Endometrial microvascular endothelial cells (primary cell): ENCODE data around the gene CD302. TPM values are rescaled to one million over a fixed set of nuclear protein-coding genes. Genes with fewer than 3 reads are reported as not detected.
"Not testable (repeated sequence)": the region's sequence is repeated elsewhere in the genome, so short reads cannot be mapped to it uniquely, and the experiment has no call there.

Experiments used
- in situ Hi-C: cut with HindIII; loops from 2 replicates; pipeline ENCODE4 v1.10.0; 2017; ENCODE audit warnings: low sequenced_read_pairs, low pct_unique_long_range_greater_than_20kb; ENCODE audit errors: inconsistent ontology term
- total RNA-seq: library from RNA; depleted of rRNA; stranded (reverse); fragments of >200 nt; gene quantifications from one replicate; pipeline ENCODE4 v1.2.3, GENCODE V29; 2015; ENCODE audit errors: inconsistent ontology term

The CD302 gene
- total RNA-seq, 1 donor from 2014 or later: 5.1 TPM

DNA sequence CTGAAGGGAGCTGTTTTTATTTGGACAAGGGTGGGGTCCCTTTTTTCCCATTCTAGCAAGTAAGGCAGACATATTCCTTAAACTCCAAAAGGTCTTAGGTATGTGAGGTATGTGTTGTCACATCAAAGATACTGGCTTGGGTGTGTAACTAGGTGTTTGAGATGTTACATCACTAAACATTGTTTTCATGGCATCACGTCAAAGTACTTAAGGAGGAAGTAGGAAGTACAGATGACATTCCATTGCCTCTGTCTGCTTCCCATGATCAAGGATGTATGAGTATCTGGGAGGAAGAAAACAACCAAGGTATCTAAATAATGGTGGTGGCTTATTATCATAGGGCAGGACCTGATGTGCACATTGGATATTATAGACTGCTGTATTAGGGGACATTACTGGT, 39.3 kb downstream of the CD302 start:
- in situ Hi-C loops: no loop called here

DNA sequence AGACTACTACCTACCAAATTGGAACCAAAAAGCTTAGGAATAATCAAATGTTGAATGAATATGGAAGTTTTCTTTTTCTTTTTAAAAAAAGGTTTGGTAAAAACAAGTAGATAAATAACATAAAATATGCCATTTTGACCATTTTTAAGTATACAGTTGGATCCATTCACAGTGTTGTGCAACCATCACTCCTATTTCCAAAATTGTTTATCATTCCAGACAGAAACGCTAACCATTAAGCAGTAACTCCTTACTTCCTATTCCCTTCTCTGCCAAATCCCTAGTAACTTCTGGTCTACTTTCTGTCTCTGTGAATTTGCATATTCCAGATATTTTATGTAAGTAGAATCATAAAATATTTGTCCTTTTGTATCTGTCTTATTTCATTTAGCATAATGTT, 39.8 kb downstream of the CD302 start:
- in situ Hi-C loops: no loop called here

DNA sequence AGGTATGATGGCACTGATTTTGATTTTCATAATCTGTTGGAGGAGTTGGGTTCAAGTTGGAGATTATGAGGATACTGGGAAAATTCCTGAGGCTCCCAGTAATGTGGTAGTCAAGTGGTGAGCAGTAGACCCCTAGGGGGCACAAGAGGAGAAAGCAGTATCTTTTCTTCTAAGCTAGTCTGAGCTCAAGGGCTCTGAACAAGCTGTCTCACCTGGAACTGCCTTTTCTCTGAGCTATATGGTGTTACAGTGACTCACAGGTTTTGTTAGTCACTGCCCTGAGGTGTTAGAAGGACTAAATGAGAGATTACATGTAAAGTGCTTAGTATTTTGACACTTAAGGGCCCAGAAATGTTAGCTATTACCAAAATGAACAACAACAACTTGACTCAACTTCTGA, 42.2 kb downstream of the CD302 start:
- in situ Hi-C loops: no loop called here

DNA sequence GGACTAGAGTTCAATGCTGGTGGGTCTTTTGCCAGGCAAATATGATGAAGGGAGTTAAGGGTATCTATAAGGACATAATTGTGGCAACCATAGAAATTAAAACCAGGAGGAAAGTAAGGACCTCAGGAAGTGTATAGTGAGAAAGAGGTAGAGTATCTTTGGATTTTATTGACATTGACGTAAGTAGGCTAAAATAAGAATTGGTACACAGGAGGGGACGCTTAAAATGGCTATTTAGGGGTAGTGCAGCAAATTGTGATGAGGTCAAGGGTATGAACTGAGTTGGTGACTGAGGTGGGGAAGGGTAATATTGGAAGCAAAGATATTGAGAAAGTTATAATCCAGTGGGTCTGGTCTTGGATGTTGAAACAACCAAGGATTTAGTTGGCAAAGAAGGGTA, 43.0 kb downstream of the CD302 start:
- in situ Hi-C loops: no loop called here

DNA sequence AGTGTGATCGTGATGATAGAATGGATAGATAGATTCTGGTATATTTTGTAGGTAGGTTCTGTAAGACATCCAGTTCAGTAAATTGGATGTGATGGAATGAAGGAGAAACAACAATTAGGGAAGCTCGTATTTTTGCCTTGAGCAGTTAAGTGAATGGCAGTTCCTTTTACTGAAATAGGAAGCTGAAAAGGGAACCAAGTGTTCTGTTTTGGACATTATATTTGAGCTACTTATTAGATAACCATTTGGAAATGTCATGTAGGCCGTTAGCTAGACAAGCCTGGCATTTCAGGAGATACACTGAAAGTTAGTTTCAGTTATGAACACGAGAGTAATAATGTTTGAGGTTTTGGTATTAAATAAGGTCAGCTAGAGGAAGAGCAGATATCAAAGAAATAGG, 44.2 kb downstream of the CD302 start:
- in situ Hi-C loops: no loop called here

DNA sequence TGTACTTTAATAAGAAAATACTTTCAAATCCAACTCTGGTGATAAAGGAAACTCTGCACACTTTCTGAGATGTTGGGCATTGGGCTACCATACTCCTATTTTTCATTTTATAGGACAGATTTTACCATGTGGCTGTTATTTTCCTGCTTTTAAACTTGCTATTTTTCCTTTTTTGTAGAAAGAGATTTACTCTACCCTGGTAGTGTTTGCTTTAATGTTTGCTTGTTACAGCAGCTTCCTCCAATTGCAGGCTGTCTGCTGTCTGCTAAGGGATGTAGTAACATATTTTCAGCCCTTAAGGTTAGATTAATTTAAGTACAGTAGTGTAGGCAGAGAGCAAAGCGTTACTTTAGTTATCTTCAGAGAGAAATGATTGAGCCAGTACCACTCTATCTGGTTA, 47.1 kb downstream of the CD302 start:
- in situ Hi-C loops: no loop called here

DNA sequence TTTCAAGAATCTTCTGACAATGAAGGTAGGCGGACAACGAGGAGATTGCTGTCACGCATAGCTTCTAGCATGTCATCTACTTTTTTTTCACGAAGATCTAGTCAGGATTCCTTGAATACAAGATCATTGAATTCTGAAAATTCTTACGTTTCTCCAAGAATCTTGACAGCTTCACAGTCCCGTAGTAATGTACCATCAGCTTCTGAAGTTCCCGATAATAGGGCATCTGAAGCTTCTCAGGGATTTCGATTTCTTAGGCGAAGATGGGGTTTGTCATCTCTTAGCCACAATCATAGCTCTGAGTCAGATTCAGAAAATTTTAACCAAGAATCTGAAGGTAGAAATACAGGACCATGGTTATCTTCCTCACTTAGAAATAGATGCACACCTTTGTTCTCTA, 49.9 kb downstream of the CD302 start:
- in situ Hi-C loops: no loop called here

DNA sequence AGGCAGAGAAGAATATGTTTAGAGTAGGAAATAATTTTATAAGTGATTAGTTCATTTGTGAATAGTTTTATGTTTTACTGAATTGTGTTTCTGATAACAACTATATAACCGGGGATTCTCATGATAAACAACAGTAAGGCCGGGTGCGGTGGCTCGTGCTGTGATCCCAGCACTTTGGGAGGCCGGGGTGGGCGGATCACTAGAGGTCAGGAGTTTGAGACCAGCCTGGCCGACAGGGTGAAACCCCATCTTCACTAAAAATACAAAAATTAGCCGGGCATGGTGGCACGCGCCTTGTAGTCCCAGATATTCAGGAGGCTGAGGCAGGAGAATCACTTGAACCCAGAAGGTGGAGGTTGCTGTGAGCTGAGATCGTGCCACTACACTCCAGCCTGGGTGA, 52.8 kb downstream of the CD302 start:
- in situ Hi-C loops: not testable (repeated sequence)

DNA sequence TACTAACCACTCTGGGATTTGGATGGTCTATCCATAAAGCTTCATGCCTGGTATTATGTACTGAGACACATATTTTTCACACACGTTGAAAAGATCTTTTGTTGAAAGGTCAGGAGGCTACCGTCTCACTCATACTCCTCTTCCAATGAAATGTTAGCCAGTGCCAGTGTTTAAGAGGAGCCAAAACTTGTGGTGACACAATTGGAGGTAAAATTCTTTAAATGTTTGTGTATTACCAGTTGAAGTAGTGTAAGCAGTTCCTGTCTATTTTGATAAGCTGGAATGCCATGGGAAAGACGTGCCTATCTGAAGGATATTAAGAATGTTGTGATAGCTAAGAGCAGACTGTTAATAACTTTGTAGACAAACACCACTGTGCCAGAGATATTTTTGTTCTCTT, 53.6 kb downstream of the CD302 start:
- in situ Hi-C loops: no loop called here

DNA sequence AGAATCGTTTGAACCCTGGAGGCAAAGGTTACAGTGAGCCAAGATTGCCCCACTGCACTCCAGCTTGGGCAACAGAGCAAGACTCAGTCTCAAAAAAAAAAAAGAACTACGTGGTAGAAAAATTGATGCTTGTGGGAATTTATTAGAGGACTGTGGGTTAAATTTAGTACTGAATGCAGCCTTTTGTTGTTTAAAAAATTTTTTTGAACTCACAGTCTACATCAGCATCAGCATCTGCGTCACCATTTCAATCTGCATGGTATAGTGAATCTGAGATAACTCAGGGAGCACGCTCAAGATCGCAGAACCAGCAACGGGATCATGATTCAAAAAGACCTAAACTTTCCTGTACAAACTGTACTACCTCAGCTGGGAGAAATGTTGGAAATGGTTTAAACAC, 55.2 kb downstream of the CD302 start:
- in situ Hi-C loops: no loop called here

DNA sequence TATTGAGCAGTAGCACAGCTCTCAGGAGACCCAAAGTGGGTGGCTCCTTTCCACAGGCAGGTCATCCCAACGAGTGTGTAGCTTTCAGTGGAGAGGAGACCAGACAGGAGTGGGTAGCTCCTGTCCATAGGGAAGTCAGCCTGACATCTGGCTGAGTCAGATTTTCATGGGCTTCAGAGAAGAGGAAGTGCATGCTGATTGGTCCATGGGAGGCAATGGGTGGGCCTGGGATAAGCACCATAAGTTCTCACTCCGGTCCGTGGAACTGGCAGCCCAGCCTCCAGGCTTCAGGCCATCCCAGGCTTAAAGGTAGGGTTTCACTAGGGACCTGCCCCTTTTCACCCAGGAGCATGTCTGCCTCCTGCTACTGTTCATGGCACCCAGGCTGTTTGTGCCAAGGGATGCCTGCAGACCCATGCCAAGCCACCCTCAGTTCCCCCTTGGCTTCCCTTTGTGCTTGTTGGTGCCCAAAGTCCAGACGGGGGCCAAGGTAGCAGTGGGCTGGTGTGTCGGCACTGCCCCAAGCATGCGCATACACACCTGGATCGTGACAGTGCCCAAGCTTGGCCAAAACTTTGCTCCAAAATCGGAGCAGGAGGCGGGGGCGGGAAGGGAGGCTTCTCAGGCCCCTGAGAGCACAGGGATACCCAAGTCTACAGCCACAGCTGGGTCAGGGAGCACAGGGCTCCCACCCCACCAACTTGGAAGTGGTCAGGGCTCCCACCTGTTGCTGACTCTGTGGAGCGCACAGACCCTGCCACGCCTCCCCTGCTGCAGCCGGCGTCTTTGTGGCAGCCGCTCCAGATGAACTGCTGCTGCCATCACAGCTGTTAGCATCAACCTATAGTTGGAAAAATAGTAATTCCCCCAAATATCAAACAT, 59.3 kb downstream of the CD302 start:
- in situ Hi-C loops: no loop called here

DNA sequence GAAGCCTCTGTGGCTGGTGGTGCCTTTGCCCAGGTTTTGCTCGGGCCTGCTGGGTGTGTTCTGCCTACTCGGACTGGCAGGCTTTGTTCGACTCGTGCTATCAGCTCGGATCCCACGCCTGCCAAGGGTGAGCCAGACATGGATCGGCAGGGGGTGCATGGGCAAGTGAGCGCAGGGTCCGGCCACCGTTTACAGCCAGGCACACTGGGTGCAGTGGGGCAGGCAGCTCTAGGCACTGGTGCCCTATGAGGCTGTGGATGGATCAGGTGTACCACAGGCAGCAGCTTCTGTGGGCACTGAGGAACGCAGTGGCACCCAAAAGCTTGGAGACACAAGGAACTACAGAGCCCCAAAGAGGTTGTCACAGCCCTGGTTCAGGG, 60.1 kb downstream of the CD302 start:
- in situ Hi-C loops: no loop called here

DNA sequence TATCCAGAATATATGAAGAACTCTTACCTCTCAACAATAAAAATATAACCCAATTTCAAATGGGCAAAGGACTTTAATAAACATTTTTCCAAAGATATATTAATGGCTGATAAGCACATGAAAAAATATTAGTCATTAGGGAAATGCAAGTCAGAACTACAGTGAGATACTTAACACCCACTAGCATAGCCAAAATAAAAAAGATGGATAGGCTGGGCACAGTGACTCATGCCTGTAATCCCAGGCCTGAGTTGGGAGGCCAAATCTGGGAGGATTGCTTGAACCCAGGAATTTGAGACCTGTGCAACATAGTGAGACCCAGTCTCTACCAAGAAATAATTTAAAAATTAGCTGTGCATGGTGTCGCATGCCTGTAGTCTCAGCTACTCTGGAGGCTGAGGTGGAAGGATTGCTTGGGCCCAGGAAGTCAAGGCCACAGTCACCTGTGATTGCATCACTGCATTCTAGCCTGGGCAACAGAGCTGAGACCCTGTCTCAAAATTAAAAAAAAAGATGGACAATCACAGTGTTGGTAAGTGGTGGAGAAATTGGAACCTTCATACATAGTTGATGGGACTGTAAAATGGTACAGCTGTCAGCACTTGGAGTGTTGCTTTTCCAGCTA, 60.6 kb downstream of the CD302 start:
- in situ Hi-C loops: no loop called here

DNA sequence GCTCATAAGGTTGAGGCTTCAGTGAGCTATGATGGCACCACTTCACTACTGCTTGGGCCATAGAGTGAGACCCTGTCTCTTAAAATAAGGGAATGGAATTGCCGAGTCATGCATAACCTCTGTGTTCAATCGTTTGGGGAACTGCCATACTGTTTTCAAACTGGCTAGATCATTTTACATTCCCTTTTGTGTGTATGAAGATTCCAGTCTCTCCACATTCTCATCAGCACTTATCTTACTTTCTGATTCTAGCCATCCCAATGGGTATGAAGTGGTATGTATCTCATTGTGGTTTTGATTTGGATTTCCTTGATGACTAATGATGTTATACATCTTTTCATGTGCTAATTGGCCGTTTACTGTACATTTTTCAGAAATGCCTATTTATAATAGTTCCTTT, 62.0 kb downstream of the CD302 start:
- in situ Hi-C loops: no loop called here

DNA sequence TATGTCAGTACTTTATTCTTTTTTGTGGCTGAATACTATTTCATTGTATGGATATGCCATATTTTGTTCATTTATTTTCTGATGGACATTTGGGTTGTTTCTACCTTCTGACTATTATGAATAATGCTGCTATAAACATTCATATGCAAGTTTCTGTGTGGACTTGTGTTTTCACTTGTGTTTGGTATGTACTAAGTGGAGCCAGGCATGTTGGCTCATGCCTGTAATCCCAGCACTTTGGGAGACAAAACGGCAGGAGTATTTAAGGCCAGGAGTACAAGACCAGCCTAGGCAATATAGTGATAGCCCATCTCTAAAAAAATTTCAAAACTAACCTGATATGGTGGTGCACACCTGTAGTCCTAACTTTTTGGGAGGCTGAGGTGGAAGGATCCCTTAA, 62.4 kb downstream of the CD302 start:
- in situ Hi-C loops: no loop called here

DNA sequence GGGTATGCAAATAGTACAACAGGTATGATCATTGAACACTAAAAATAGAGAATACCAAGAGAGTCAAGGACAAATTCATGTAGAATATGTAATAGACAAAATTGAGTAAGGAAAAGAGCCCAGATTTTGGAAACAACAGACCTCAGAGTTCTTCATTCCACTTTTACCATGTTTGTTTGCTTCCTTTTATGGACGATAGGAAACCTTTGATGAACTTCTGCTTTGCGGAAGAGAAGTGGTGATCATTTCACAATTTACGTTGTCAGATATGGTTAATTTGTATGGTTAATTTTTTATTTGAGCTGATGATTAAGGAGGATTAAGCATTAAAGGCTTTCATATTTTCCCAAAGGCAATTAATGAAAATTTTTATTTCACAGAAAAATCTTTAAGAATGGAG, 69.4 kb downstream of the CD302 start:
- in situ Hi-C loops: no loop called here

DNA sequence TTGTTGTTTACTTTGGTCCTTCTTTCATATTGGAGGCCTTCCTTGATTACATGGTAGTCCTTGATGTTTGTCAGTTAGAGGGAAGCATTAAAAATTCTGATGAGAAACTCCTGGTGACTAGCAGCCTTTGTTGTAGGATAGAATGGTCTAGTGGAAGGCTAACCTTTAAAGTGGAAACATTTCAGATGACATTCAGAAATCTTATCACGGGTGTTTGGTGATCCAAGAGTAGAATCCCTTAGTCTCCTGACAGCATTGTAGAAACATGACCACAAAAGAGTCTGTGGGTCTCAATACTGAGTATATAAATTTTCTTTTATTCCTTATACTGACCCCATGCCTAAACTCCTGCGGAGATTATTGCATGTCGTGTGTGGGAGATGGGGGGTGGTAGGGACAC, 72.3 kb downstream of the CD302 start:
- in situ Hi-C loops: no loop called here

DNA sequence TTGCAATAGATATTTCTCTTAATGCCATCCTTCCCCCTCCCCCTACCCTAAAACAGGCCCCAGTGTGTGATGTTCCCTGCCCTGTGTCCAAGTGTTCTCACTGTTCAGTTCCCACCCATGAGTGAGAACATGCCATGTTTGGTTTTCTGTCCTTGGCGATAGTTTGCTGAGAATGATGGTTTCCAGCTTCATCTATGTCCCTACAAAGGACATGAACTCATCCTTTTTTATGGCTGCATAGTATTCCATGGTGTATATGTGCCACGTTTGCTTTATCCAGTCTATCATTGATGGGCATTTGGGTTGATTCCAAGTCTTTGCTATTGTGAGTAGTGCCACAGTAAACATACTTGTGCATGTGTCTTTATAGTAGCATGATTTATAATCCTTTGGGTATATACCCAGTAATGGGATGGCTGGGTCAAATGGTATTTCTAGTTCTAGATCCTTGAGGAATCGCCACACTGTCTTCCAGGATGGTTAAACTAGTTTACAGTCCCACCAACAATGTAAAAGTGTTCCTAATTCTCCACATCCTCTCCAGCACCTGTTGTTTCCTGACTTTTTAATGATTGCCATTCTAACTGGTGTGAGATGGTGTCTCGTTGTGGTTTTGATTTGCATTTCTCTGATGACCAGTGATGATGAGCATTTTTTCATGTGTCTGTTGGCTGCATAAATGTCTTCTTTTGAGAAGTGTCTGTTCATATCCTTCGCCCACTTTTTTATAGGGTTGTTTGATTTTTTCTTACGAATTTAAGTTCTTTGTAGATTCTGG, 73.0 kb downstream of the CD302 start:
- in situ Hi-C loops: loop anchor here (25.0 kb wide), 1 partner anchor 113 kb away; the partner anchor contains the start of gene BAZ2B

DNA sequence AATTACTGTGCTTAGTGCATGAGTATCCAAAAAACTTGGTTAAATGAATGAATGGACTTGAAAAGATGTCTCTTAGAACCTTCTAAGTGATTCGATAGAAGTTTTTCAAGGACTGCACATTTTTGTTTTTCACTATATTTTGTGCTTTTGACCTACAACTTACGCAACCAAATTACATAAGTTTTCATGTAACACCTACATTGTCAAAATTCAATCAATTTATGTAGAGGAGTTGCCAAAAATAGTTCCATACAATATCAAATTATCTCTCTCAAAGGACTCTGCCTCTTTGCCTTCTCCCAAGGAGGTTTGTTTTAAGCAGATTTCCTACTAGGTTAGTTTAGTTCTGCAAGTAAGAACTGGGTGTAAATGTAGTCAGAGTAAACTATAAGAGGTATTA, 75.4 kb downstream of the CD302 start:
- in situ Hi-C loops: loop anchor here (25.0 kb wide), 1 partner anchor 110 kb away; the partner anchor contains the start of gene BAZ2B

DNA sequence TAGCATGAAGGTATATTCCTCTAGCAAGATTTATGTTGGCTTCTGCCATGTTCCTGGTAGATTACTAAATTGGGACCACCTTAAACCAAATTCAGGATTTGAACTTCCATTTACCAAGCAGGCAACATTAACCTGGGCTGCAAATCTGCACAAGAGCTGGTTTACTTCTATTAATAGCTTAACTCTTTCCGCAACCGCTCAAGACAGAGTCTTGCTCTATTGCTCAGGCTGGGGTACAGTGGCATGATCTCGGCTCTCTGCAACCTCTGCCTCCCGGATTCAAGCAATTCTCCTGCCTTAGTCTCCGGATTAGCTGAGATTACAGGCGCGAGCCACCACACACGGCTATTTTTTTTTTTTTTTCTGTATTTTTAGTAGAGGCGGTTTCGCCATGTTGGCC, 77.3 kb downstream of the CD302 start:
- in situ Hi-C loops: loop anchor here (25.0 kb wide), 1 partner anchor 108 kb away; the partner anchor contains the start of gene BAZ2B
